ENCODE results near the gene WDR27.

DNA sequence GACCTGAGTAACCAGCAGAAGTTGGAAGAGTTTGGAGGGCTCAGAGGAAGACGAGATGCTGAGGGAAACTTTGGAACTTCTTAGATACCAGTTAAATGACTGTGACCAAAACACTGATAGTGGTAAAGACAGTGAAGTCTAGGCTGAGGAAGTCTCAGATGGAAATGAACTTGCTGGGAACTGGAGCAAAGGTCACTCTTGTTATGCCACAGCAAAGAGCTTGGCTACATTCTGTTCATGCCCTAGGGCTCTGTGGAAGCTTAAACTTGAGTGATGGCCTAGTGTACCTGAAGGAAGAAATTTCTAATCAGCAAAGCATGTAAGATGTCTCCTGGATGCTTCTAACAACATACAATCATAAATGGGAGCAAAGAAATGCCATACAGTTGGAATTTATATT lies 24.7 kb downstream of the WDR27 start:
- TF ChIP-seq, protein P1, sequence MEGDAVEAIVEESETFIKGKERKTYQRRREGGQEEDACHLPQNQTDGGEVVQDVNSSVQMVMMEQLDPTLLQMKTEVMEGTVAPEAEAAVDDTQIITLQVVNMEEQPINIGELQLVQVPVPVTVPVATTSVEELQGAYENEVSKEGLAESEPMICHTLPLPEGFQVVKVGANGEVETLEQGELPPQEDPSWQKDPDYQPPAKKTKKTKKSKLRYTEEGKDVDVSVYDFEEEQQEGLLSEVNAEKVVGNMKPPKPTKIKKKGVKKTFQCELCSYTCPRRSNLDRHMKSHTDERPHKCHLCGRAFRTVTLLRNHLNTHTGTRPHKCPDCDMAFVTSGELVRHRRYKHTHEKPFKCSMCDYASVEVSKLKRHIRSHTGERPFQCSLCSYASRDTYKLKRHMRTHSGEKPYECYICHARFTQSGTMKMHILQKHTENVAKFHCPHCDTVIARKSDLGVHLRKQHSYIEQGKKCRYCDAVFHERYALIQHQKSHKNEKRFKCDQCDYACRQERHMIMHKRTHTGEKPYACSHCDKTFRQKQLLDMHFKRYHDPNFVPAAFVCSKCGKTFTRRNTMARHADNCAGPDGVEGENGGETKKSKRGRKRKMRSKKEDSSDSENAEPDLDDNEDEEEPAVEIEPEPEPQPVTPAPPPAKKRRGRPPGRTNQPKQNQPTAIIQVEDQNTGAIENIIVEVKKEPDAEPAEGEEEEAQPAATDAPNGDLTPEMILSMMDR (IDR thresholded peaks at IDR 0.05; ENCODE audit: low read length) = no peak
- TF ChIP-seq EZH2 (optimal IDR thresholded peaks at IDR 0.05; ENCODE audit: low read depth, low read length) (no peak), EZH2phosphoT487 (IDR thresholded peaks at IDR 0.05; ENCODE audit: low read length) (no peak)
